HEK293 (cell line): ENCODE results near the gene C1QTNF12.

Experiments
- CTCF ChIA-PET: fragments of 350-600 bp; formaldehyde crosslinking; extraction: SDS; loops from one replicate; lab custom pipeline; 2021; ENCODE audit warnings: antibody characterized with exemption; lab: Yijun Ruan, JAX
- POLR2A ChIA-PET: fragments of 300-600 bp; formaldehyde crosslinking; extraction: SDS; loops from one replicate; lab custom pipeline; 2020; ENCODE audit warnings: antibody characterized with exemption, inconsistent platforms; lab: Yijun Ruan, JAX
- H3K27ac ChIP-seq: fragments of 200-500 bp; sonication (Bioruptor generic); 2 replicates; pipeline ENCODE4 v1.5.1; 2014; ENCODE audit warnings: low read depth, low read length, control low read depth, inconsistent platforms; ENCODE audit errors: extremely low read depth
- H3K36me3 ChIP-seq, 2 experiments: fragments of 200-500 bp in 1 of 2; sonication (Bioruptor generic) in 1 of 2; 1 replicate in 1 of 2; 2 replicates in 1 of 2; pipeline ENCODE4 v1.5.1; 2014 to 2017; ENCODE audit warnings: inconsistent platforms in 2 of 2, low read length in 2 of 2; ENCODE audit not compliant: control insufficient read depth in 2 of 2, insufficient read depth in 1 of 2
- H3K4me1 ChIP-seq: fragments of 200-500 bp; sonication (Bioruptor generic); 2 replicates; pipeline ENCODE4 v1.5.1; 2014; ENCODE audit warnings: mild to moderate bottlenecking, low read length, inconsistent platforms; ENCODE audit not compliant: control insufficient read depth, insufficient read depth
- H3K4me3 ChIP-seq: 2 replicates; pipeline ENCODE4 v1.5.1; 2011; ENCODE audit warnings: low read depth, mild to moderate bottlenecking, control low read depth, low read length, moderate library complexity
- H3K9me3 ChIP-seq: fragments of 200-500 bp; sonication (Bioruptor generic); 2 replicates; pipeline ENCODE4 v1.5.1; 2014; ENCODE audit warnings: low read depth, low read length, inconsistent platforms; ENCODE audit not compliant: control insufficient read depth, insufficient read depth
- GLI2 ChIP-seq: fragments of 450-650 bp; formaldehyde crosslinking; IDR thresholded peaks from 2 replicates; pipeline ENCODE4; 2017; ENCODE audit warnings: missing biosample characterization, missing genetic modification characterization, low read depth, borderline replicate concordance
- MYNN ChIP-seq: fragments of 450-650 bp; formaldehyde crosslinking; IDR thresholded peaks from 2 replicates; pipeline ENCODE4 v1.5.1; 2016; ENCODE audit warnings: missing biosample characterization, missing genetic modification characterization, borderline replicate concordance
- OSR2 ChIP-seq: fragments of 450-650 bp; formaldehyde crosslinking; IDR thresholded peaks from 2 replicates; pipeline ENCODE4 v1.5.1; 2016; ENCODE audit warnings: missing biosample characterization, missing genetic modification characterization
- REPIN1 ChIP-seq: fragments of 450-650 bp; formaldehyde crosslinking; IDR thresholded peaks from 2 replicates; pipeline ENCODE4 v1.5.1; 2017; ENCODE audit warnings: missing biosample characterization, missing genetic modification characterization, low read depth
- YY2 ChIP-seq: fragments of 450-650 bp; formaldehyde crosslinking; IDR thresholded peaks from 2 replicates; pipeline ENCODE4 v1.5.1; 2016; ENCODE audit warnings: missing biosample characterization, missing genetic modification characterization
- ZNF10 ChIP-seq: fragments of 450-650 bp; formaldehyde crosslinking; IDR thresholded peaks from 2 replicates; pipeline ENCODE4 v1.5.1; 2017; ENCODE audit warnings: missing biosample characterization, missing genetic modification characterization
- ZNF155 ChIP-seq: fragments of 450-650 bp; formaldehyde crosslinking; IDR thresholded peaks from 2 replicates; pipeline ENCODE4 v1.5.1; 2016; ENCODE audit warnings: missing biosample characterization, missing genetic modification characterization
- ZNF184 ChIP-seq: fragments of 450-650 bp; IDR thresholded peaks from 2 replicates; pipeline ENCODE4 v1.5.1; 2018; ENCODE audit warnings: missing biosample characterization, mild to moderate bottlenecking, missing genetic modification characterization
- ZNF2 ChIP-seq: fragments of 450-650 bp; formaldehyde crosslinking; IDR thresholded peaks from 2 replicates; pipeline ENCODE4 v1.5.1; 2016; ENCODE audit warnings: missing biosample characterization, missing genetic modification characterization
- ZNF23 ChIP-seq: fragments of 450-650 bp; formaldehyde crosslinking; IDR thresholded peaks from 2 replicates; pipeline ENCODE4 v1.5.1; 2016; ENCODE audit warnings: missing biosample characterization, missing genetic modification characterization, borderline replicate concordance
- ZNF324 ChIP-seq: fragments of 450-650 bp; formaldehyde crosslinking; IDR thresholded peaks from 2 replicates; pipeline ENCODE4 v1.5.1; 2016; ENCODE audit warnings: missing biosample characterization, missing genetic modification characterization
- ZNF335 ChIP-seq: fragments of 450-650 bp; formaldehyde crosslinking; conservative IDR thresholded peaks from 2 replicates; pipeline ENCODE4 v1.5.1; 2016; ENCODE audit warnings: missing biosample characterization, missing genetic modification characterization
- ZNF391 ChIP-seq: fragments of 450-650 bp; formaldehyde crosslinking; IDR thresholded peaks from 2 replicates; pipeline ENCODE4 v1.5.1; 2016; ENCODE audit warnings: low read depth, missing biosample characterization, missing genetic modification characterization, borderline replicate concordance
- ZNF571 ChIP-seq: fragments of 450-650 bp; formaldehyde crosslinking; IDR thresholded peaks from 2 replicates; pipeline ENCODE4 v1.5.0; 2017; ENCODE audit warnings: missing biosample characterization, missing genetic modification characterization
- ZNF585B ChIP-seq: fragments of 450-650 bp; formaldehyde crosslinking; IDR thresholded peaks from 2 replicates; pipeline ENCODE4 v1.5.1; 2016; ENCODE audit warnings: missing biosample characterization, missing genetic modification characterization
- ZNF624 ChIP-seq: fragments of 450-650 bp; formaldehyde crosslinking; IDR thresholded peaks from 2 replicates; pipeline ENCODE4 v1.5.1; 2017; ENCODE audit warnings: missing biosample characterization, missing genetic modification characterization
- ZNF629 ChIP-seq: fragments of 450-650 bp; formaldehyde crosslinking; IDR thresholded peaks from 2 replicates; pipeline ENCODE4 v1.5.1; 2017; ENCODE audit warnings: missing biosample characterization, missing genetic modification characterization
- ZNF707 ChIP-seq: fragments of 450-650 bp; formaldehyde crosslinking; IDR thresholded peaks from 2 replicates; pipeline ENCODE4 v1.5.1; 2016; ENCODE audit warnings: missing biosample characterization, missing genetic modification characterization
- ZNF76 ChIP-seq: fragments of 450-650 bp; formaldehyde crosslinking; IDR thresholded peaks from 2 replicates; pipeline ENCODE4; 2016; ENCODE audit warnings: low read depth, missing biosample characterization, missing genetic modification characterization, borderline replicate concordance
- ZNF777 ChIP-seq: fragments of 450-650 bp; formaldehyde crosslinking; IDR thresholded peaks from 2 replicates; pipeline ENCODE4 v1.5.1; 2017; ENCODE audit warnings: missing biosample characterization, missing genetic modification characterization, borderline replicate concordance
- ZSCAN23 ChIP-seq: fragments of 450-650 bp; formaldehyde crosslinking; IDR thresholded peaks from 2 replicates; pipeline ENCODE4 v1.5.1; 2016; ENCODE audit warnings: missing biosample characterization, missing genetic modification characterization
- TF ChIP-seq, protein P1 (sequence below): fragments of 450-650 bp; formaldehyde crosslinking; optimal IDR thresholded peaks from 2 replicates; pipeline ENCODE3; 2016; ENCODE audit warnings: missing biosample characterization, mild to moderate bottlenecking, missing genetic modification characterization
- TF ChIP-seq, protein P2 (sequence below): fragments of 450-650 bp; formaldehyde crosslinking; IDR thresholded peaks from 2 replicates; pipeline ENCODE4 v1.5.1; 2016; ENCODE audit warnings: missing biosample characterization, missing genetic modification characterization
- TF ChIP-seq, protein P3 (sequence below): fragments of 450-650 bp; formaldehyde crosslinking; IDR thresholded peaks from 2 replicates; pipeline ENCODE4 v1.5.1; 2017; ENCODE audit warnings: missing biosample characterization, missing genetic modification characterization
- TF ChIP-seq, protein P4 (sequence below): fragments of 450-650 bp; formaldehyde crosslinking; IDR thresholded peaks from 2 replicates; pipeline ENCODE4 v1.5.1; 2017; ENCODE audit warnings: missing biosample characterization, missing genetic modification characterization

C1QTNF12 gene

DNA sequence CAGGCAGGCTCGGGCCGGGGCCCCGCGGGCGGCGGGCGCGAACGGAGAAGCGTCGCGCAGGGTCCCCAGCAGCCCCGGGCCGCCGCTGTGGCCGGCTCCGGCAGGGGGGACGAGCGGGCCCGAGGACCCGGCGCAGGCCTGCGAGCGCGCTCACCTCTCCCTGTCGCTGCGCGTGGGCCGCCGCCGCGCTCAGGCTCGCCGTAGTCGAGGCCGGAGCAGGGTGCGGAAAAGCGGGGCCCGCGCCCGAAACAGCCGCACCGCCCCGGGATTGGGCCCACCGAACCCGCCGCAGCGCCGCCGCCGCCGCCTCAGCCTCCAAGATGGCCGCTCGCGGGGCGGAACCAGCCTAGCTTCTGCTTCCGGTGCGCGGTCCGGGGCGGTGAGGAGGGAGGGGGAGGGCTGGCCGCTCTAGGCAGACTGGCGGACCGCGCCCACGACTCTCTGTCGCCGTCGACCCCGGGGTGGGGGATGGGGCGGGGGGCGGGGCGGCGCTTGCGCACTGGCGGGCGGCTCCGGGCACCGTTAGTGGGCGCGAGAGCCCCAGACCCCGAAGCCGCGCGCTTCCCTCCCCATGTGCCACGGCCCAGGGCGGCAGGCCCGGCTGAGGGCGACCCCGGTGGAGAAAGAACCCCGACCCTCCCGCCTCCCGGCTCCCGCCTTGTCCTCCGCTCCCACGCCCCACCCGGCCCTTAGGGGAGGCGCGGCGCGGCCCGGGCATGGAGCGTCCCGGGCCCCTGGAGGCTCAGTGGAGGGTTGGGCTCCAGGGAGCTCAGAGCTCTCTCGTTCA is 27.2 kb upstream of the C1QTNF12 start, which contains the start of gene UBE2J2 (continued):
- no peak for TF ChIP-seq MYNN (tag by site-specific recombination)
- no peak for TF ChIP-seq ZNF23 (tag by site-specific recombination)
- TF ChIP-seq GLI2 (tag by site-specific recombination), result no peak
- TF ChIP-seq ZSCAN23 (tag by site-specific recombination), result no peak
- TF ChIP-seq, all 188 proteins: peak for 34

DNA sequence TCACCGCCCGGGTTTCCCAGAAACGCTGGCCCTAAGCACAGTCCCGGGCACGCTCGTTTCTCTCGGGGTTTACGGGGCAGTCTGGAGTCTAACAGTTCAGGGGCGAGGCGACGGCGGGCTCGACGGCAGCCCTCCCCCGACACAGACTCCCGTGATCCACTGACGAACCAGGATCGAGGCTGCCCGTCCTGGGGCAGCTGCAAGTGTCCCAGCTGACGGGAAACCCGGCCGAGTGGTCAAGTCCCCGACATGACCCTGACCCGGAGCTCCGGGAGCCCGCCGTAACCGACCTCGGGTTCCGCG is 26.6 kb upstream of the C1QTNF12 start:
- POLR2A ChIA-PET, result interaction anchor here (0.5 to 1.8 kb wide), 9 partner anchors 8 to 445 kb away, joined by 3 to 12 read pairs (median 3); no protein-coding TSS in a partner anchor
- no peak for TF ChIP-seq ZNF391
- TF ChIP-seq, protein P1, sequence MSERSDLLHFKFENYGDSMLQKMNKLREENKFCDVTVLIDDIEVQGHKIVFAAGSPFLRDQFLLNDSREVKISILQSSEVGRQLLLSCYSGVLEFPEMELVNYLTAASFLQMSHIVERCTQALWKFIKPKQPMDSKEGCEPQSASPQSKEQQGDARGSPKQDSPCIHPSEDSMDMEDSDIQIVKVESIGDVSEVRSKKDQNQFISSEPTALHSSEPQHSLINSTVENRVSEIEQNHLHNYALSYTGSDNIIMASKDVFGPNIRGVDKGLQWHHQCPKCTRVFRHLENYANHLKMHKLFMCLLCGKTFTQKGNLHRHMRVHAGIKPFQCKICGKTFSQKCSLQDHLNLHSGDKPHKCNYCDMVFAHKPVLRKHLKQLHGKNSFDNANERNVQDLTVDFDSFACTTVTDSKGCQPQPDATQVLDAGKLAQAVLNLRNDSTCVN, result peak; percentile 40
- Histone ChIP-seq H3K36me3 (peaks cover 4 to 45% of the 10 kb centered on the region in 2 experiments; a peak in 2 of 3 replicates), H3K27ac (peak overlapping the region; percentile 86), H3K4me3 (peak overlapping the region; percentile 89), H3K9me3 (no peaks in the 10 kb centered on the region), H3K4me1 (0 out of 2 replicates have a peak, but pooled peaks cover 4% of the 10 kb centered on the region)
- CTCF ChIA-PET, result no interaction called here

DNA sequence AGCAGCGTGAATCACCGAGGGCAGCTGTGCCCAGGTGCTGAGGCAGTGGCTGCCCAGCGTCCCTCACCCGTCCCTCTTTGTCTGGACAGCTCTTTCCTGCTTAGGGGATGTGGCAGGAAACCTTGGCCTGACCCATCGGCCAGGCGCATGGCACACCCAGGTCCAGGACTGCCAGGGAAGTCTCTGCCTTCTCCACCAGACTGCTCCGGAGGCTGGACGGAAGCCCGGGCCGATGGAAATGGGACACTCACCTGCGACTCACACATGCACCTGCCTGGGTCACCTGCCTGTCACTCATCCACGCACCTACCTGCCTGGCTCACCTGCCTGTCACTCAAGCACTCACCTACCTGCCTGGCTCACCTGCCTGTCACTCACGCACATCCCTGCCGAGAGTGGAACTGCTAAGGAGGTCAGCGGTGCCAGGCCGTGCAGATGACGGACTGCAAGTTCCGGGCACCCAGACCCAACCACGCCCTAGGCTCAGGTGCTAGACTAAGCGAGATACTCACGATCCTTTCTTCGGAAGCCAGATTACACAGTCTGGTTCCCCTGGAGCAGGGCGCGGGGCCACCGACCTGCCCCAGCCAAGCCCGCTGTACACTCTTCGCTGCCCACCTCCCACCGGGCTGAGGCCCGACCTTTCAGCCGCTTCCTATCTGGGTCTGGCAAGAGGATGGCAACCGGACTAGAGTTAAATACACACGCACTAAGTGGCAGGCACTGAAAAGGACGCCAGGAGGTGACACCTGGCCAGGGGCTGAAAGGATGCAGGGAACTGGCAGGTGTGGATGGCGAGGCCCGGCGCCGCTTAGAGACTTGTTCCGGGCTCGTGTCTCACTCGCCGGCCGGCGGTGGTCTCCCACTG is 26.1 kb upstream of the C1QTNF12 start:
- ChIA-PET POLR2A (interaction anchor here (1.8 kb wide), 2 partner anchors 8 to 18 kb away, joined by 6 to 12 read pairs; no protein-coding TSS in a partner anchor), CTCF (no interaction called here)
- Histone ChIP-seq H3K27ac (peak overlapping the region; percentile 86), H3K9me3 (no peaks in the 10 kb centered on the region), H3K4me1 (0 out of 2 replicates have a peak, but pooled peaks cover 4% of the 10 kb centered on the region), H3K4me3 (peak overlapping the region; percentile 89), H3K36me3 (peaks cover 4 to 51% of the 10 kb centered on the region in 2 experiments; a peak in 2 of 3 replicates)
- TF ChIP-seq ZNF624 (tag by site-specific recombination), result no peak
- TF ChIP-seq, protein P2, sequence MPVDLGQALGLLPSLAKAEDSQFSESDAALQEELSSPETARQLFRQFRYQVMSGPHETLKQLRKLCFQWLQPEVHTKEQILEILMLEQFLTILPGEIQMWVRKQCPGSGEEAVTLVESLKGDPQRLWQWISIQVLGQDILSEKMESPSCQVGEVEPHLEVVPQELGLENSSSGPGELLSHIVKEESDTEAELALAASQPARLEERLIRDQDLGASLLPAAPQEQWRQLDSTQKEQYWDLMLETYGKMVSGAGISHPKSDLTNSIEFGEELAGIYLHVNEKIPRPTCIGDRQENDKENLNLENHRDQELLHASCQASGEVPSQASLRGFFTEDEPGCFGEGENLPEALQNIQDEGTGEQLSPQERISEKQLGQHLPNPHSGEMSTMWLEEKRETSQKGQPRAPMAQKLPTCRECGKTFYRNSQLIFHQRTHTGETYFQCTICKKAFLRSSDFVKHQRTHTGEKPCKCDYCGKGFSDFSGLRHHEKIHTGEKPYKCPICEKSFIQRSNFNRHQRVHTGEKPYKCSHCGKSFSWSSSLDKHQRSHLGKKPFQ (tag by site-specific recombination), result no peak
- no peak for TF ChIP-seq YY2 (tag by site-specific recombination)
- no peak for TF ChIP-seq OSR2 (tag by site-specific recombination)
- no peak for TF ChIP-seq ZNF10 (tag by site-specific recombination)
- TF ChIP-seq ZNF391, result no peak
- no peak for TF ChIP-seq ZNF585B (tag by site-specific recombination)
- no peak for TF ChIP-seq ZNF2
- TF ChIP-seq ZNF629, result no peak
- no peak for TF ChIP-seq ZNF324 (tag by site-specific recombination)
- TF ChIP-seq ZNF335 (tag by site-specific recombination), result peak; percentile 39; the same call in 1 of the 2 replicates
- no peak for TF ChIP-seq ZNF571 (tag by site-specific recombination)
- TF ChIP-seq ZNF707 (tag by site-specific recombination), result no peak
- no peak for TF ChIP-seq ZNF184 (tag by site-specific recombination)
- peak; percentile 17; the same call in 1 of the 2 replicates for TF ChIP-seq ZNF76
- TF ChIP-seq, protein P3, sequence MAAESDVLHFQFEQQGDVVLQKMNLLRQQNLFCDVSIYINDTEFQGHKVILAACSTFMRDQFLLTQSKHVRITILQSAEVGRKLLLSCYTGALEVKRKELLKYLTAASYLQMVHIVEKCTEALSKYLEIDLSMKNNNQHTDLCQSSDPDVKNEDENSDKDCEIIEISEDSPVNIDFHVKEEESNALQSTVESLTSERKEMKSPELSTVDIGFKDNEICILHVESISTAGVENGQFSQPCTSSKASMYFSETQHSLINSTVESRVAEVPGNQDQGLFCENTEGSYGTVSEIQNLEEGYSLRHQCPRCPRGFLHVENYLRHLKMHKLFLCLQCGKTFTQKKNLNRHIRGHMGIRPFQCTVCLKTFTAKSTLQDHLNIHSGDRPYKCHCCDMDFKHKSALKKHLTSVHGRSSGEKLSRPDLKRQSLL, result no peak
- TF ChIP-seq, protein P4, sequence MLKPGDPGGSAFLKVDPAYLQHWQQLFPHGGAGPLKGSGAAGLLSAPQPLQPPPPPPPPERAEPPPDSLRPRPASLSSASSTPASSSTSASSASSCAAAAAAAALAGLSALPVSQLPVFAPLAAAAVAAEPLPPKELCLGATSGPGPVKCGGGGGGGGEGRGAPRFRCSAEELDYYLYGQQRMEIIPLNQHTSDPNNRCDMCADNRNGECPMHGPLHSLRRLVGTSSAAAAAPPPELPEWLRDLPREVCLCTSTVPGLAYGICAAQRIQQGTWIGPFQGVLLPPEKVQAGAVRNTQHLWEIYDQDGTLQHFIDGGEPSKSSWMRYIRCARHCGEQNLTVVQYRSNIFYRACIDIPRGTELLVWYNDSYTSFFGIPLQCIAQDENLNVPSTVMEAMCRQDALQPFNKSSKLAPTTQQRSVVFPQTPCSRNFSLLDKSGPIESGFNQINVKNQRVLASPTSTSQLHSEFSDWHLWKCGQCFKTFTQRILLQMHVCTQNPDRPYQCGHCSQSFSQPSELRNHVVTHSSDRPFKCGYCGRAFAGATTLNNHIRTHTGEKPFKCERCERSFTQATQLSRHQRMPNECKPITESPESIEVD (tag by site-specific recombination), result no peak
- TF ChIP-seq REPIN1 (tag by site-specific recombination), result no peak
- TF ChIP-seq ZNF155 (tag by site-specific recombination), result no peak
- no peak for TF ChIP-seq ZNF777 (tag by site-specific recombination)
